AG08396 (cell line): ENCODE results near the gene BOLL.
"Not testable (repeated sequence)": the region's sequence is repeated elsewhere in the genome, so short reads cannot be mapped to it uniquely, and the experiment has no call there.

Experiments
- DNase-seq: peaks from one replicate; pipeline ENCODE4 v3.0.0; 2012; ENCODE audit warnings: low spot score, mixed read lengths

BOLL gene

GRCh38 chr2:197795277-197795676 is 10.2 kb upstream of the BOLL start:
- DNase-seq, result no peak

- no peak for DNase-seq
Measured at GRCh38 chr2:197793456-197793855, 8.3 kb upstream of the BOLL start.

GRCh38 chr2:197786010-197786877 is 1.1 kb upstream of the BOLL start:
- peak; percentile 31 for DNase-seq

GRCh38 chr2:197782126-197782525 is 3.0 kb downstream of the BOLL start:
- DNase-seq, result no peak

- DNase-seq, result no peak
Measured at GRCh38 chr2:197779261-197779660, 5.9 kb downstream of the BOLL start.

- DNase-seq, result peak; percentile 35
Measured at GRCh38 chr2:197777823-197778407, 7.2 kb downstream of the BOLL start.

GRCh38 chr2:197760293-197760657 is 24.8 kb downstream of the BOLL start:
- no peak for DNase-seq

GRCh38 chr2:197759625-197760292 is 25.4 kb downstream of the BOLL start:
- DNase-seq, result no peak

- DNase-seq, result no peak
Measured at GRCh38 chr2:197759013-197759412, 26.1 kb downstream of the BOLL start.

GRCh38 chr2:197740200-197740599 is 44.9 kb downstream of the BOLL start:
- no peak for DNase-seq

GRCh38 chr2:197728555-197729544 is 56.3 kb downstream of the BOLL start:
- DNase-seq, result not testable (repeated sequence)

GRCh38 chr2:197727011-197727410 is 58.1 kb downstream of the BOLL start:
- no peak for DNase-seq

GRCh38 chr2:197717863-197718262 is 67.3 kb downstream of the BOLL start:
- no peak for DNase-seq

- no peak for DNase-seq
Measured at GRCh38 chr2:197713271-197713670, 71.8 kb downstream of the BOLL start.

- DNase-seq, result peak; percentile 35
Measured at GRCh38 chr2:197711578-197711977, 73.5 kb downstream of the BOLL start.

GRCh38 chr2:197710424-197711042 is 74.6 kb downstream of the BOLL start:
- no peak for DNase-seq

- not testable (repeated sequence) for DNase-seq
Measured at GRCh38 chr2:197709140-197709539, 76.0 kb downstream of the BOLL start.

- peak; percentile 24 for DNase-seq
Measured at GRCh38 chr2:197708331-197708730, 76.8 kb downstream of the BOLL start.

GRCh38 chr2:197707316-197708213 is 77.6 kb downstream of the BOLL start:
- peak; percentile 41 for DNase-seq

GRCh38 chr2:197706839-197707207 is 78.3 kb downstream of the BOLL start:
- peak; percentile 5 for DNase-seq
